ENCODE measurements around the gene BIRC2.

DNA sequence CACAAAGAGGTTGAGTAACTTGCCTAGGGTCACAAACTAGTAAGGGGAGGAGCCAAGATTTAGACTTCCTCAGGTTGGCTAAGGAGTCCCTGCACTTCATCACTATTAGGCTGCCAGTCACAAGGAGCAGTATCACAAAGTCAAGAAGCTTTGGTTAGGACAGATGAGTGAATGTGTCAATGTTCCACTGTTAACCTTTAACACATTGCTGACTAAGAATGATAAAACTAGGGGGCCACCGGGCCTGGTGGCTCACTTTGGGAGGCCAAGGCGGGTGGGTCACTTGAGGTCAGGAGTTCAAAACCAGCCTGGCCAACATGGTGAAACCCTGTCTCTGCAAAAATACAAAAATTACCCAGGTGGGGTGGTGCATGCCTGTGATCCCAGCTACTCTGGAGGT is 73.5 kb downstream of the BIRC2 start:
- no peak for TF ChIP-seq CTCF (conservative IDR thresholded peaks at IDR 0.05; ENCODE audit: low read depth, low read length)
- TF ChIP-seq EZH2 (IDR thresholded peaks at IDR 0.05; ENCODE audit: low read length, unreplicated experiment) = no peak
